Activated naive CD4-positive, alpha-beta T cell treated with anti-CD3 and anti-CD28 coated beads for 36 hours (primary cell): ENCODE measurements around the gene TMEM132D. TPM values are rescaled to one million over a fixed set of nuclear protein-coding genes. Genes with fewer than 3 reads are reported as not detected.

Experiments used
- CTCF ChIA-PET: fragments of 350-600 bp; sonication (Branson Sonifier 250); formaldehyde crosslinking; loops from one replicate; lab custom pipeline; 2021; ENCODE audit warnings: antibody characterized with exemption; lab: Charles Lee
- DNase-seq: peaks from one replicate; pipeline ENCODE4 v3.0.0-alpha.2; 2020
- H3K27ac Mint-ChIP-seq: one replicate; pipeline ENCODE4 v1.8.0; 2021; ENCODE audit warnings: mild to moderate bottlenecking, mixed read lengths
- H3K27me3 Mint-ChIP-seq: one replicate; pipeline ENCODE4 v1.8.0; 2021; ENCODE audit warnings: low read depth, mixed read lengths
- H3K36me3 Mint-ChIP-seq: one replicate; pipeline ENCODE4 v1.8.0; 2021; ENCODE audit warnings: low read depth, mixed read lengths
- H3K4me1 Mint-ChIP-seq: one replicate; pipeline ENCODE4 v1.8.0; 2021; ENCODE audit warnings: low read depth, mixed read lengths
- H3K4me3 Mint-ChIP-seq: one replicate; pipeline ENCODE4 v1.8.0; 2021; ENCODE audit warnings: mild to moderate bottlenecking, moderate library complexity, mixed read lengths
- H3K9me3 Mint-ChIP-seq: one replicate; pipeline ENCODE4 v1.8.0; 2021; ENCODE audit warnings: mixed read lengths
- intact Hi-C: fragments of 100-400 bp; cut with micrococcal nuclease; formaldehyde crosslinking; loops from one replicate; pipeline ENCODE4 v1.15.1; 2023
- total RNA-seq, 2 experiments: library from RNA; stranded (reverse); gene quantifications; one replicate each; pipeline ENCODE4 v1.2.3, GENCODE V29; 2021

The TMEM132D gene
- total RNA-seq, 2 experiments from 2014 or later, result not detected

DNA sequence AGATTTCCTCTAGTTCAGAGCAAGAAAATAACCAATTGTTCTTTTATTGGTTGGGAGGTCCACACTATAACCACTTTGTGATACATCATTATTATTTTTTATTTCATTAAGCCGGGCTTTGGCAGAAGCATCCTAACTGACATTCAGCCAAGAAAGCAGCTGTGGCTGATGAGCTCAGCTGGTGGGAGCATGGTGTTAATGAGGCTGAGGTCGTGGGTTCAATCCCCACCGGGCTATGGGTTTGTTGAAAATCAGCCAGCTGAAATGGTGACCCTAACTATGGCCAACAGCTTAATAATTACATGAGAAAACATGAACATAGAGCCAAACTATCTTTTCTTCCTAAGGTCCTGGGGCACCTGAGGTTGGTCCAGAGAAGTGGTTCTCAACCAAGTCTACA, 672.3 kb downstream of the TMEM132D start:
- no peak overlapping the region for H3K4me3 Mint-ChIP-seq
- CTCF ChIA-PET, result no interaction called here
- no peak for DNase-seq
- H3K27me3 Mint-ChIP-seq, result peaks cover 1% of the 10 kb centered on the region
- intact Hi-C loops, result no loop called here
- no peaks in the 10 kb centered on the region for H3K4me1 Mint-ChIP-seq
- H3K27ac Mint-ChIP-seq, result no peak overlapping the region
- peaks cover 4% of the 10 kb centered on the region for H3K9me3 Mint-ChIP-seq
- no peaks in the 10 kb centered on the region for H3K36me3 Mint-ChIP-seq

DNA sequence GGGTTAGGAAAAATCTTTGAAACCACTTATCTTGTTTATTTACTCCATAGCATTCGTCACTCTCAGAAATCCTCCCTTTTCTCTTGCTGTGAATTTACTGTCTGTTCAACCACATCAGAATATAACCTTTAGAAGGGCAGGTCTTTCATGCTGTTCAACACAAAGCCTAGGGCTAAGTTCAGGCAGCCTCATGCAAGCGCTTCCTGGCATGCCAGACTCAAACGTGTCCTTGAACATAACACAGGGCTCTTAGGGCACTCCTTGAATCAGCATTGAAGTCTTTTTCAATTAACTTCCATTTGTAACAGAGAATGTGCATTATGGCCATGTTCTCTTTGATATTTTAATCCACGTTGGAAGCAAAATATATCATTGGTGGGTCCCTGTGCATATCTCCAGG, 672.8 kb downstream of the TMEM132D start:
- CTCF ChIA-PET, result no interaction called here

DNA sequence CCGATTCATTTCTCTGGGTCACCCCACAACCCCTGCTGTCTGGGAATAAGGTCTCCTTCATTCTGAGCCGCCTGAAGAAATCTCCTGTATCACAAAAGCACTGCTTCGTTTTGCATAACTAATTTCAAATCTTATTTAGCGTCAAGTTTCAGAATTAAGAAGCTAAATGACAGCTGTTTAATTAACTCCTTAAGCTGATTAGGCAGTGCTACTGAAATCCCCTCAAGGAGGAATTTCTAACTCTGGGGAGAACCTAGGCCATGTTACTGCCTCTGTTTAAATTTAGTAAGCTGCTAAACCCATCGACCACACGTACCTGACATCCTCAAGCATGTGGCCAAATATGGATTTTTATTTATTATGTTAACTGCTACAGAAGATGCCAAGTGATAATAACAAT, 677.0 kb downstream of the TMEM132D start:
- intact Hi-C loops, result no loop called here
- H3K4me1 Mint-ChIP-seq, result no peaks in the 10 kb centered on the region
- H3K9me3 Mint-ChIP-seq, result peaks cover 2% of the 10 kb centered on the region
- H3K4me3 Mint-ChIP-seq, result no peak overlapping the region
- H3K27me3 Mint-ChIP-seq, result peaks cover 1% of the 10 kb centered on the region
- no peak overlapping the region for H3K27ac Mint-ChIP-seq
- CTCF ChIA-PET, result no interaction called here
- H3K36me3 Mint-ChIP-seq, result no peaks in the 10 kb centered on the region
- DNase-seq, result no peak

More for the DNA sequence above, 672.8 kb downstream of the TMEM132D start:
- H3K9me3 Mint-ChIP-seq, result peaks cover 4% of the 10 kb centered on the region
- H3K27ac Mint-ChIP-seq, result no peak overlapping the region
- intact Hi-C loops, result no loop called here
- H3K4me1 Mint-ChIP-seq, result no peaks in the 10 kb centered on the region
- DNase-seq, result no peak
- H3K4me3 Mint-ChIP-seq, result no peak overlapping the region
- H3K36me3 Mint-ChIP-seq, result no peaks in the 10 kb centered on the region
- H3K27me3 Mint-ChIP-seq, result peaks cover 1% of the 10 kb centered on the region

GRCh38 chr12:129226005-129226404, 677.8 kb downstream of the TMEM132D start:
- Mint-ChIP-seq H3K4me3 (no peak overlapping the region), H3K27ac (no peak overlapping the region), H3K36me3 (no peaks in the 10 kb centered on the region), H3K27me3 (peaks cover 1% of the 10 kb centered on the region), H3K9me3 (peaks cover 2% of the 10 kb centered on the region), H3K4me1 (no peaks in the 10 kb centered on the region)
- intact Hi-C loops, result no loop called here
- DNase-seq, result no peak
- CTCF ChIA-PET, result no interaction called here

- intact Hi-C loops, result no loop called here
- H3K4me3 Mint-ChIP-seq, result no peak overlapping the region
- H3K27ac Mint-ChIP-seq, result no peak overlapping the region
- DNase-seq, result no peak
- no peaks in the 10 kb centered on the region for H3K4me1 Mint-ChIP-seq
- peaks cover 27% of the 10 kb centered on the region for H3K9me3 Mint-ChIP-seq
- CTCF ChIA-PET, result no interaction called here
- H3K27me3 Mint-ChIP-seq, result no peaks in the 10 kb centered on the region
- H3K36me3 Mint-ChIP-seq, result no peaks in the 10 kb centered on the region
Measured at GRCh38 chr12:129215556-129215955, 688.3 kb downstream of the TMEM132D start.

DNA sequence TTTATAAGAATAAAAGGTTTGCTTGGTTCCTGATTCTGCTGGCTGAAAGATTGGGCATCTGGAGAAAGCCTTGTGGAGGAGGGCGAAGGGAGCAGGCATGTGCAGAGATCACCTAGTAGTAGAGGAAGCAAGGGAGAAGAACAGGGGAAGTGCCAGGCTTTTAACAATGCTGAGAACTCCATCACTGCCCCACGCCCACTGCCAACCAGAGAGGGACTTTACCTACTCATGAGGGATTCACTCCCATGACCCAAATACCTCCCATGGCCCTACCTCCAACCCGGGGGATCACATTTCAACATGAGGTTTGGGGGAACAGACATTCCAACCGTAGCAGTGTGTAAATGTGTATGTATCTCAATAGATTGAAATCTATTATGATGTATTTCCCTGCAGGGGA, 690.3 kb downstream of the TMEM132D start:
- intact Hi-C loops, result no loop called here
- H3K9me3 Mint-ChIP-seq, result peaks cover 21% of the 10 kb centered on the region
- DNase-seq, result no peak
- CTCF ChIA-PET, result no interaction called here
- H3K27ac Mint-ChIP-seq, result no peak overlapping the region
- H3K27me3 Mint-ChIP-seq, result no peaks in the 10 kb centered on the region
- H3K36me3 Mint-ChIP-seq, result no peaks in the 10 kb centered on the region
- no peak overlapping the region for H3K4me3 Mint-ChIP-seq
- no peaks in the 10 kb centered on the region for H3K4me1 Mint-ChIP-seq

DNA sequence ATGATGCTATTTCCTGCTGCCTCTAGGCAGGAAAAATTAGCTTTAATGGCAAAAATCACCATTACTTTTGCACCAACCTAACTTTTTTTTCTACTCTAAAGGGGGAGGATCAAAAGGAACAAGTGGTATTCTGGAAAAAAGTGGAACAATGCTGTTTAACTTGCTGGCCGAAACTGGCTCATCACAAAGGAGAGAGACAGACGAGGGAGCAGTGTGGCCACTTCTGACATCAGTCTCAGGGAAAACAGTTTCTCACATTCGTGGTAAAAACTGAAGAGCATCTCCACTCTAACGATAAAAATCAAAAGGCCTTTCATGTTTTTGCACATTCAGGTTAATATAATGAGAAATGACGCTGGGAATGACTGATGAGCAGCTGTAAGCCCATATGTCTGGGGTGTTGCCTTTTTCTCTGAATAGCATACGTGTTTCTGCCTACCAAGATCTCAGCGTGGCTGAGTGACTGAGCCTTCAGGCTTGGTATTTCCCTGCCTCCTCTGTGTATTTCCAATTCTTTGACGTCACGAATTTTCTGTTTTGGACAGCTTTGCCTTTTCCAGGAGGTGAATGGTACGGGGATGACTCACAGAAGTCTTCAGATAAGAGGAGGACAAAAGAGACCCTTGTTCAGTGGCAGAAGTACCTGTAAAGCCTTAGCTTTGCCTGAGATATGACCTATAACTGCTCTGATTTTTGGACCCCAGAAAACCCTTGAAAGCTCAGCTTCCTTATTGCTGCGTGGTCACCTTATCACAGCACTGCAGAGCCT, 691.8 kb downstream of the TMEM132D start:
- intact Hi-C loops, result no loop called here
- CTCF ChIA-PET, result no interaction called here
- Mint-ChIP-seq H3K4me1 (no peaks in the 10 kb centered on the region), H3K36me3 (no peaks in the 10 kb centered on the region), H3K27ac (no peak overlapping the region), H3K4me3 (no peak overlapping the region), H3K27me3 (no peaks in the 10 kb centered on the region), H3K9me3 (peaks cover 17% of the 10 kb centered on the region)
- DNase-seq, result no peak

DNA sequence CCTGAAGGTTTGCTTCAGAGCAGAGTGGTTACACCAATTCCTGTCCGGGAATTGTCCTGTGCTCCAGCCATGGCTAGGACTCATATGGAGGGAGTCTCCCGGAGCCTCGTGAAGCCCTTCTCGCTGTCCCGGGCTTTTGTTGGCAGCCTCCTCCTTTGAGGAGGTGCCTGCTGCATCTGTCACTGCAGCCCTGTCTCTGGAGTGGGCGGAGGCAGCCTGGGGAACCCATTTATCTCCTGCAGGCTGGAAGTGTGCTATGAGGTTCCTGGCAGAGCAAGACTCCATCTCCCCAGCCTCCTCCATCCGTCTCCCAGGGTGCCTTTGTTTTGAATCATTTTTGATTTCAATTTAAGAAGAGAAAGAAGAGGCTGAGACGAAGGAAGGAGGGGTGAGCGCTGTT, 695.3 kb downstream of the TMEM132D start:
- no peak for DNase-seq
- CTCF ChIA-PET, result no interaction called here
- no peaks in the 10 kb centered on the region for H3K36me3 Mint-ChIP-seq
- intact Hi-C loops, result no loop called here
- no peaks in the 10 kb centered on the region for H3K27me3 Mint-ChIP-seq
- no peak overlapping the region for H3K4me3 Mint-ChIP-seq
- no peaks in the 10 kb centered on the region for H3K9me3 Mint-ChIP-seq
- no peak overlapping the region for H3K27ac Mint-ChIP-seq
- no peaks in the 10 kb centered on the region for H3K4me1 Mint-ChIP-seq

DNA sequence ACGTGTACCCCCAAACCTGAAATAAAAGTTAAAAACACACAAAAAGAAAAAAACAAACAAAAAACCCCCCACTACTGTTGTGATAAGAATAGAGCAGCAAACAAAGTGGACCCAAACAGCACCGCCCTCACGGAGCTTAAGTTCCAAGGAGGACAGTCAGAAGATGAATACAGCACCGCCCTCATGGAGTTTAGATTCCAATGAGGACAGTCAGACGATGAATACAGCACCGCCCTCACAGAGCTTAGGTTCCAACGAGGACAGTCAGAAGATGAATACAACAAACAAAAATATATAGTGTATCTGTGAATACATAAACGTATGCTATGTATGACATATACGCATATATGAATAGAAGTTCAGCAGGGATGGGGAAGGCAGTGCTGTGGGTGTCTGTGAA, 696.7 kb downstream of the TMEM132D start:
- Mint-ChIP-seq H3K27ac (no peak overlapping the region), H3K4me1 (no peaks in the 10 kb centered on the region), H3K27me3 (peaks cover 1% of the 10 kb centered on the region), H3K4me3 (no peak overlapping the region), H3K36me3 (no peaks in the 10 kb centered on the region), H3K9me3 (no peaks in the 10 kb centered on the region)
- intact Hi-C loops, result no loop called here
- CTCF ChIA-PET, result no interaction called here
- no peak for DNase-seq

- Mint-ChIP-seq H3K36me3 (no peaks in the 10 kb centered on the region), H3K4me1 (no peaks in the 10 kb centered on the region), H3K27me3 (peaks cover 1% of the 10 kb centered on the region), H3K27ac (no peak overlapping the region), H3K4me3 (no peak overlapping the region), H3K9me3 (peaks cover 6% of the 10 kb centered on the region)
- no peak for DNase-seq
- intact Hi-C loops, result no loop called here
- CTCF ChIA-PET, result no interaction called here
Measured at GRCh38 chr12:129203456-129203855, 700.4 kb downstream of the TMEM132D start.

- Mint-ChIP-seq H3K27me3 (peaks cover 1% of the 10 kb centered on the region), H3K9me3 (peaks cover 6% of the 10 kb centered on the region), H3K4me1 (no peaks in the 10 kb centered on the region), H3K4me3 (no peak overlapping the region), H3K27ac (no peak overlapping the region), H3K36me3 (no peaks in the 10 kb centered on the region)
- CTCF ChIA-PET, result no interaction called here
- intact Hi-C loops, result no loop called here
- no peak for DNase-seq
Measured at GRCh38 chr12:129202109-129202814, 701.6 kb downstream of the TMEM132D start.

- H3K4me3 Mint-ChIP-seq, result no peak overlapping the region
- no peaks in the 10 kb centered on the region for H3K36me3 Mint-ChIP-seq
- no peaks in the 10 kb centered on the region for H3K4me1 Mint-ChIP-seq
- intact Hi-C loops, result no loop called here
- H3K27ac Mint-ChIP-seq, result no peak overlapping the region
- no peak for DNase-seq
- peaks cover 6% of the 10 kb centered on the region for H3K9me3 Mint-ChIP-seq
- peaks cover 1% of the 10 kb centered on the region for H3K27me3 Mint-ChIP-seq
- CTCF ChIA-PET, result no interaction called here
Measured at GRCh38 chr12:129201029-129201428, 702.8 kb downstream of the TMEM132D start.

- DNase-seq, result no peak
- Mint-ChIP-seq H3K27me3 (peaks cover 1% of the 10 kb centered on the region), H3K27ac (no peak overlapping the region), H3K4me1 (no peaks in the 10 kb centered on the region), H3K9me3 (peaks cover 6% of the 10 kb centered on the region), H3K36me3 (no peaks in the 10 kb centered on the region), H3K4me3 (no peak overlapping the region)
- CTCF ChIA-PET, result no interaction called here
- intact Hi-C loops, result no loop called here
Measured at GRCh38 chr12:129200576-129200975, 703.2 kb downstream of the TMEM132D start.
